Neuron (in vitro differentiated cells): Measurements from ENCODE around the gene ADO.

Experiments used
- H2AFZ ChIP-seq: one replicate; pipeline ENCODE4 v1.6.1; 2013; ENCODE audit warnings: low read depth, mild to moderate bottlenecking, inconsistent platforms, low read length, moderate library complexity
- H3K27me3 ChIP-seq: one replicate; pipeline ENCODE4 v1.6.1; 2013; ENCODE audit warnings: low read length; ENCODE audit not compliant: insufficient read depth
- H3K36me3 ChIP-seq: one replicate; pipeline ENCODE4 v1.6.1; 2013; ENCODE audit warnings: low read length; ENCODE audit not compliant: insufficient read depth
- H3K4me1 ChIP-seq: one replicate; pipeline ENCODE4 v1.6.1; 2013; ENCODE audit warnings: low read length; ENCODE audit not compliant: insufficient read depth
- H3K4me3 ChIP-seq: 2 replicates; pipeline ENCODE4 v1.5.1; 2013; ENCODE audit warnings: mild to moderate bottlenecking, low read length, moderate library complexity
- H3K9me3 ChIP-seq: one replicate; pipeline ENCODE4 v1.6.1; 2013; ENCODE audit warnings: low read length

The ADO gene

DNA sequence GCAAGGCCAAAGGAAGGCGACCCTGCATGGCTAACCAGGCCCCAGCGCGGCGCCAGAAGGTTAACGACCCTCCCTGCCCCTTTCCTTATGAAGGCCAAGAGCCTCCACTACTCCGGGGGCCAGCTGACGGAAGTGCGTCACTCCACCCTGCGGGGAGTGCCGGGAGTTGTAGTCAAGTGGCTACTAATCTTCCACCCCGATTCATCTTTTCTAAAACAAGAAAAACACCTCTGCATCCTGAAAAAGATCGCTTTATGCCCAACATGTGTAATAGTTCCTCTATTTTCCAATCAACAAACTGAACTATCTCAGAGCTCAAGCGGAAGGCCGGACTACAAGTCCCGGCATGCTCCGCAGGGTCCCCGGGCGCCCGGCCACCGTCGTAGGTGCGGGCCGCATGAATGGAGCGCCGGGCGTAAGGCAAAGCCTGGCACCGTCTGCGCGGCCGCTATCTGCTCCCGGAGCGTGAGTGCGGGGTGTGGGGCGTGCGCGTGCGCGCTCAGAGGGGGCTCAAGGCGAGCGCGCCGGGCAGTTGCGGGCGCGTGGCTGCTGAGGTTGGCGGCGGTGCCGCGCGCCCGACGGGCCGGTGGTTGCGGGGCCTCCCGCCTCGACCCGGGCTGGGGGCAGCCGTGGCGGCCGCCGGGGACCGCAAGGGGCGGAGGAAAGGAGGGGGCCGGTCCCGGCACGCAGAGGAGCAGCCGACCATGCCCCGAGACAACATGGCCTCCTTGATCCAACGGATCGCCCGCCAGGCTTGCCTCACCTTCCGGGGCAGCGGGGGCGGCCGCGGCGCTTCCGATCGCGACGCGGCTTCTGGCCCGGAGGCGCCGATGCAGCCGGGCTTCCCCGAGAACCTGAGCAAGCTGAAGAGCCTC is at the start of gene ADO:
Gene ADO, plus strand, starts transcription at position 365 of the 875 bp plus-strand sequence. Its CDS starts 340 bp downstream, at position 705.
- peak within 1 kb of the TSS; percentile 61 for H3K4me3 ChIP-seq
- peaks cover 34% of the 10 kb centered on the region for H3K4me1 ChIP-seq
- no peaks in the 10 kb centered on the region for H3K9me3 ChIP-seq
- H3K27me3 ChIP-seq = no peaks in the 10 kb centered on the region
- H3K36me3 ChIP-seq = no peaks in the 10 kb centered on the region
- H2AFZ ChIP-seq = peak within 1 kb of the TSS; percentile 87

DNA sequence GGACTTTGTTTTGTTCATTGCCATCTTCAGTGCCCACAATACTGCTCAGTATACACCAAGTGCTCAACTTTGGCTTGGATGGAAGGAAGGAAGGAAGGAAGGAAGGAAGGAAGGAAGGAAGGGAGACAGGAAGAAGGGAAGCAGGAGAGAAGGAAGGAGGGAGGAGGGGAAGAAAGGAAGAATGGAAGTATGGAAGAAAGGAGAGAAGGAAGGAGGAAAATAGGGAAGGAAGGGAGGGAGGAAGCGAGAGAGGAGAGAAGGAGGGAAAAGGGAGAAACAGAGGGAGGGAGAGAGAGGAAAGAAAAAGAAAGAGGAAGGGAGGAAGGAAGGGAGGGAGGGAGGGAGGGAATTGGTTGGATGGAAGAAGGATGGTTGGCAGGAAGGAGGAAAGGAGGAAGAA is 49.6 kb upstream of the ADO start:
- H3K4me3 ChIP-seq = no peak overlapping the region
- H3K27me3 ChIP-seq = no peaks in the 10 kb centered on the region
- H3K36me3 ChIP-seq = no peaks in the 10 kb centered on the region
- no peaks in the 10 kb centered on the region for H3K9me3 ChIP-seq
- H3K4me1 ChIP-seq = peaks cover 5% of the 10 kb centered on the region
- H2AFZ ChIP-seq = no peak overlapping the region

- Histone ChIP-seq H2AFZ (no peak overlapping the region), H3K9me3 (no peaks in the 10 kb centered on the region), H3K4me1 (peaks cover 12% of the 10 kb centered on the region), H3K36me3 (no peaks in the 10 kb centered on the region), H3K4me3 (no peak overlapping the region), H3K27me3 (no peaks in the 10 kb centered on the region)
Measured at GRCh38 chr10:62755662-62756653, 48.6 kb upstream of the ADO start.

DNA sequence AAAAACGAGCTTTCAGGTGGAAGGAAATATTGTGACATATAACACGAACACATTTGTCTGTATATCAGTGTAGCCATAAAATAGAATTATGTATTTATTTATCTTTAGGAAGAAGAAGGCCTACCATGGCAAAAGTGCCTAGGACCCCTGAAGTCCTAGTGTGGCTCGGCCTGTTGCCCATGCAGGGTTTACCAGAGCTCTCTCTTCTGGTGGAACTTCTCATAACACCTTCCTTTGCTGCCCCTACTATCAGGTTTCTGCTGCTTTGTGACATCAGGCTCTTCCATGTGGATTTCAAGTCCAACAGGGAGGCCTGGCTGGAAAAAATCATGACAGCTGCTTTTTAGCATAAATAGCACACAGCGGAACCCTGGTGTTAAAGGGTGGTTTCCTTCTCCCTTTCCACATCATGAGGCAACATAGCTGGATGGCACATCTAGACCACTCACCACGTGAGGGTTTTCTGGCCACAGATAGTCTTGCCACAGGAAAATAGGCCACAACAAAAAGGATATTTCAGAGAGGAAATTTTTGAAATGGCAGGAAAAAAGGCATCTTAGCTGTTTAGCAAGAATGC is 44.8 kb upstream of the ADO start:
- Histone ChIP-seq H3K27me3 (no peaks in the 10 kb centered on the region), H3K4me1 (peaks cover 18% of the 10 kb centered on the region), H2AFZ (peak overlapping the region; percentile 92), H3K36me3 (no peaks in the 10 kb centered on the region), H3K4me3 (no peak overlapping the region), H3K9me3 (no peaks in the 10 kb centered on the region)

DNA sequence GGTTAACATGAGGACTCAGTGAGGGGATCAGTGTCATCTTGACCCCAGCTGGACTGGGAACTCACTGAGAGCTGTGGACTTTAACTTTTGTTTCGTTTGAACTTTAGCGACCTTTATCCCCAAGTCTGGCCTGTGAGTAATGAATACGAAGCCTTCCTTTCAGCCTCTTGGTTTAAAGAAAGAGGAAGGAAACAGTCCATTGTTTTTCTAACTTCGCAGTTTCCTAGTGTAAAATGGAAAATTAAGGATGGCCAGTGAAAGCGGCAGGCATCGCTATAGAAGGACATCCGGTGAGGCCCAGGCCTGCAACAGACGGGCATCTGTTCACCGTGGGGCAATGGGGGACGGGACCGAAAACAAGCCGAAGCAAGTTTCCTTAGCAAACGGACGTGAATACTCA is 44.1 kb upstream of the ADO start:
- Histone ChIP-seq H3K27me3 (no peaks in the 10 kb centered on the region), H3K4me1 (peaks cover 18% of the 10 kb centered on the region), H3K4me3 (peak overlapping the region; percentile 34)

DNA sequence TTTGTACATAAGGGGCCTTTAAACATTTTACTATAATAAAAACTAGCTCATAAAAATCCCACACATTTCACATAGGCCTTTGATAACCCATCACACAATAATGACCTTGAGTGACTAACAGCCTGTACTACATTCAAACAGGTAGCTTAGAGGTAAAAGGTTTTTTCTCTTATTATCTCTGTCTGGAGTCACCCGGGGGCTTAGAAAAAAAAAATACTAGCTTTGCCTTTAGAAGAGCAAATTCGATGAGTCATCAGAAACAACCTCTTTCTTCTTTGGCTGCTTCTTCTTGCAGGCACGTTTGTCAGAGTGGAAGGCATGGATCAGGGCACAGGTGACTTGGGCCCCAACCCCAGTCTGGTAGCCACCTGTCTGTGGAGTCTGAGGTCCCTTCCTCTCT is 43.4 kb upstream of the ADO start:
- Histone ChIP-seq H3K27me3 (no peaks in the 10 kb centered on the region), H3K36me3 (no peaks in the 10 kb centered on the region), H3K9me3 (no peaks in the 10 kb centered on the region), H3K4me1 (peaks cover 18% of the 10 kb centered on the region), H3K4me3 (no peak overlapping the region), H2AFZ (peak overlapping the region; percentile 92)

More for the DNA sequence above, 44.1 kb upstream of the ADO start:
- peak overlapping the region; percentile 92 for H2AFZ ChIP-seq
- H3K36me3 ChIP-seq = no peaks in the 10 kb centered on the region
- H3K9me3 ChIP-seq = no peaks in the 10 kb centered on the region

DNA sequence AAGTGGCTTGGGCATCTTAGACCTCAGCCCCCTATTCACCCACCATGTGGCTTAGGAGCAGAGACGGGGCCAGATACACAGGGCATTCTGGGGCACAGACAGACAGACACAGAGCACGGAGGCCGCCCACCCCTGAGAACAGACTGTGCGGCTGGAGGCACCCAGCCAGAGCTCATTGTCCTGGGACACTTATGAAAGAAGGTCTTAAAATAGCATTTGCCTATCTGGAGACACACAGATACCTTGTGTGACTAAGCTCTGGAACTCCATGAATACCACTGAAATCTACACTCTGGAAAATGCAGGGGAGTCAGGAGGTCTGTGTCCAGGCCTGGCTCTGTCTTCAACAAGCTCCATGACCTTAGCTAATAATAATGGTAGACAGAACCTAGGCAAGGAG is 41.4 kb upstream of the ADO start:
- H3K4me1 ChIP-seq = peaks cover 18% of the 10 kb centered on the region
- H3K36me3 ChIP-seq = no peaks in the 10 kb centered on the region
- no peak overlapping the region for H2AFZ ChIP-seq
- H3K27me3 ChIP-seq = no peaks in the 10 kb centered on the region
- no peak overlapping the region for H3K4me3 ChIP-seq
- H3K9me3 ChIP-seq = no peaks in the 10 kb centered on the region

DNA sequence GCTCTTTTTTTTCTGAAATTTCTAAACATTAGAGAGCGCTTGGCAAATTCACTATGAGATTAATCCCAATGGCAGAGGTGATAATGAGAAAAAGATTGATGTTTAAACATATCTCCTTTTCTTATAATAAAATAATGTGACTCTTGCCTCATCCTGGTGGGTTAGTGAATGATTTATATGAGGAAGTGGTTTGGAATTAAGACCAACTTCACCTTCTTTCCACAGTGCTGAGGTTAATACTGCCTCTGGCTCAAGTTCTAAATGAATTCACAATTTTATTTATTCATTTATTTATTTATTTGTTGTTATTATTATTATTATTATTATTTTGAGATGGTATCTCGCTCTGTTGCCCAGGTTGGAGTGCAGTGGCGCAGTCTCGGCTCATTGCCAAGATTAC is 40.5 kb upstream of the ADO start:
- Histone ChIP-seq H3K9me3 (no peaks in the 10 kb centered on the region), H3K27me3 (no peaks in the 10 kb centered on the region), H3K4me3 (no peak overlapping the region), H3K36me3 (no peaks in the 10 kb centered on the region), H2AFZ (no peak overlapping the region), H3K4me1 (peaks cover 18% of the 10 kb centered on the region)

GRCh38 chr10:62765726-62766125 is 38.8 kb upstream of the ADO start:
- peaks cover 19% of the 10 kb centered on the region for H3K4me1 ChIP-seq
- no peaks in the 10 kb centered on the region for H3K27me3 ChIP-seq
- H3K9me3 ChIP-seq = no peaks in the 10 kb centered on the region
- no peak overlapping the region for H3K4me3 ChIP-seq
- no peak overlapping the region for H2AFZ ChIP-seq
- H3K36me3 ChIP-seq = no peaks in the 10 kb centered on the region

DNA sequence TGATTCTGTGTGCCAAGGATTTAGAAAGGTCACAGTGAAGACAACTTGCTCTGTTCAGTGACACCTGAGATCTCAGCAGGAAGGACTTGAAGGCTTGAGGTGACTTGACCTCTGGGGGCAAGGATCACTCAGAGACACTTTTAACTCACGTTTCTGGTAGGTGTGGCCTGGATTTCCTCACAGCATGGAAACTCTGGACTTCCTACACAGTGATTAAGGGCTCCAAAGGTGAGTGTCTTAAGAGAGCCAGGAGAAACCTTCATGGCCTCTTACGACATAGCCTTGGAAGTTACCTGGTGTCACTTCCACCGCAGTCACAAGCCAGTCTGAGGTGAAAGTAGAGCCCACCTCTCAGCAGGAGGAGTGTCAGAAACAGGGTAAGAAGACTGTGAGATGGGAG is 38.1 kb upstream of the ADO start:
- H3K4me1 ChIP-seq = peaks cover 18% of the 10 kb centered on the region
- H3K36me3 ChIP-seq = no peaks in the 10 kb centered on the region
- H3K4me3 ChIP-seq = no peak overlapping the region
- no peaks in the 10 kb centered on the region for H3K27me3 ChIP-seq
- H3K9me3 ChIP-seq = no peaks in the 10 kb centered on the region
- H2AFZ ChIP-seq = no peak overlapping the region

GRCh38 chr10:62769574-62770242 is 34.8 kb upstream of the ADO start:
- Histone ChIP-seq H2AFZ (no peak overlapping the region), H3K27me3 (no peaks in the 10 kb centered on the region), H3K9me3 (no peaks in the 10 kb centered on the region), H3K36me3 (no peaks in the 10 kb centered on the region), H3K4me3 (no peak overlapping the region), H3K4me1 (peaks cover 31% of the 10 kb centered on the region)

GRCh38 chr10:62772186-62772974 is 32.1 kb upstream of the ADO start:
- Histone ChIP-seq H3K36me3 (no peaks in the 10 kb centered on the region), H3K27me3 (no peaks in the 10 kb centered on the region), H3K9me3 (no peaks in the 10 kb centered on the region), H3K4me1 (peaks cover 31% of the 10 kb centered on the region), H2AFZ (peak overlapping the region; percentile 51), H3K4me3 (no peak overlapping the region)
